Kidney (tissue), 14 donors: ENCODE results near the gene LPXN. TPM values are rescaled to one million over a fixed set of nuclear protein-coding genes. Genes with fewer than 3 reads are reported as not detected.

ENCODE experiments used
- DNase-seq, 5 donors: peaks; one replicate each; pipeline ENCODE4 v3.0.0-alpha.2; 2013 to 2020
- FAIRE-seq: peaks from 2 replicates; lab custom pipeline; 2012; peaks lifted over from hg19 to GRCh38; lab: Jason Lieb, UNC
- H3K27ac ChIP-seq, 2 donors: one replicate each; pipeline ENCODE4 v1.7.0; 2013; ENCODE audit warnings: low read depth in 2 of 2, low read length in 2 of 2, inconsistent platforms in 1 of 2
- H3K27me3 ChIP-seq: one replicate; pipeline ENCODE4 v1.7.1; 2013; ENCODE audit warnings: low read length, inconsistent platforms; ENCODE audit not compliant: control insufficient read depth, insufficient read depth
- H3K36me3 ChIP-seq, 3 donors: one replicate each; pipeline versions ENCODE4 v1.7.0 to v1.7.1; 2013; ENCODE audit warnings: low read length in 3 of 3, control low read depth in 1 of 3, inconsistent platforms in 1 of 3; ENCODE audit not compliant: insufficient read depth in 3 of 3, control insufficient read depth in 2 of 3
- H3K4me1 ChIP-seq, 3 donors: one replicate each; pipeline versions ENCODE4 v1.7.0 to v1.7.1; 2013; ENCODE audit warnings: low read length in 3 of 3, inconsistent platforms in 1 of 3, low read depth in 1 of 3; ENCODE audit not compliant: control insufficient read depth in 2 of 3, insufficient read depth in 2 of 3
- H3K4me3 ChIP-seq, 3 donors: one replicate each; pipeline versions ENCODE4 v1.7.0 to v1.8.1; 2013; ENCODE audit warnings: low read length in 3 of 3, control low read depth in 1 of 3, inconsistent platforms in 1 of 3
- H3K9ac ChIP-seq, 3 donors: one replicate each; pipeline versions ENCODE4 v1.7.0 to v1.7.1; 2013; ENCODE audit warnings: low read length in 3 of 3, control low read depth in 1 of 3, inconsistent platforms in 1 of 3
- H3K9me3 ChIP-seq, 3 donors: one replicate each; pipeline versions ENCODE4 v1.7.0 to v1.7.1; 2013; ENCODE audit warnings: low read length in 3 of 3, control low read depth in 1 of 3, inconsistent platforms in 1 of 3; ENCODE audit not compliant: control insufficient read depth in 2 of 3, insufficient read depth in 1 of 3
- intact Hi-C: fragments of 100-400 bp; cut with DNase I; formaldehyde crosslinking; loops from one replicate; pipeline ENCODE4 v1.11.1; 2022
- polyA plus RNA-seq: library from polyadenylated mRNA; stranded (reverse); fragments of 350-450 nt; fragmentation: Illumina TruSeq; extraction: RNeasy Lipid Tissue Mini Kit (QIAGEN cat#74804); gene quantifications from one replicate; pipeline ENCODE4 v1.2.3, GENCODE V29; 2014; ENCODE audit warnings: low read depth, low replicate concordance; ENCODE audit not compliant: insufficient read depth
- total RNA-seq: library from RNA; stranded (reverse); fragmentation: NEBNext Ultra II Directional; extraction: Animal tissue kit (Norgen Biotek cat#: 25700); gene quantifications from one replicate; pipeline ENCODE4 v1.2.1, GENCODE V29; 2021
- TF ChIP-seq, protein P1 (sequence below): IDR thresholded peaks from 3 replicates; pipeline ENCODE4 v1.5.1; 2012; ENCODE audit warnings: mild to moderate bottlenecking, moderate library complexity, borderline replicate concordance; ENCODE audit not compliant: insufficient read depth; ENCODE audit errors: extremely low read depth
- donor health status: control.
- donor health status: control.
- donor health status: control.
- donor health status: control.
- donor health status: control.
- donor health status: DM: yes; HTN: yes; CAD: no.
- donor health status: Normal renal cell carcinoma (clear cell type).

LPXN gene
- total and polyA plus RNA-seq, 2 donors from 2014 or later, result 8.0 to 16.8 TPM

- no peaks in the 10 kb centered on the region for H3K9me3 ChIP-seq
- FAIRE-seq, result no peak
- intact Hi-C loops, result no loop called here
- TF ChIP-seq, protein P1, sequence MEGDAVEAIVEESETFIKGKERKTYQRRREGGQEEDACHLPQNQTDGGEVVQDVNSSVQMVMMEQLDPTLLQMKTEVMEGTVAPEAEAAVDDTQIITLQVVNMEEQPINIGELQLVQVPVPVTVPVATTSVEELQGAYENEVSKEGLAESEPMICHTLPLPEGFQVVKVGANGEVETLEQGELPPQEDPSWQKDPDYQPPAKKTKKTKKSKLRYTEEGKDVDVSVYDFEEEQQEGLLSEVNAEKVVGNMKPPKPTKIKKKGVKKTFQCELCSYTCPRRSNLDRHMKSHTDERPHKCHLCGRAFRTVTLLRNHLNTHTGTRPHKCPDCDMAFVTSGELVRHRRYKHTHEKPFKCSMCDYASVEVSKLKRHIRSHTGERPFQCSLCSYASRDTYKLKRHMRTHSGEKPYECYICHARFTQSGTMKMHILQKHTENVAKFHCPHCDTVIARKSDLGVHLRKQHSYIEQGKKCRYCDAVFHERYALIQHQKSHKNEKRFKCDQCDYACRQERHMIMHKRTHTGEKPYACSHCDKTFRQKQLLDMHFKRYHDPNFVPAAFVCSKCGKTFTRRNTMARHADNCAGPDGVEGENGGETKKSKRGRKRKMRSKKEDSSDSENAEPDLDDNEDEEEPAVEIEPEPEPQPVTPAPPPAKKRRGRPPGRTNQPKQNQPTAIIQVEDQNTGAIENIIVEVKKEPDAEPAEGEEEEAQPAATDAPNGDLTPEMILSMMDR, result no peak
- H3K9ac ChIP-seq, result no peak overlapping the region
- H3K27ac ChIP-seq, result no peak overlapping the region
- H3K4me3 ChIP-seq, result no peak overlapping the region
- no peaks in the 10 kb centered on the region for H3K27me3 ChIP-seq
- DNase-seq, result no peak
- no peaks in the 10 kb centered on the region for H3K4me1 ChIP-seq
- H3K36me3 ChIP-seq, result no peaks in the 10 kb centered on the region
These were observed 65.9 kb downstream of the LPXN start for GRCh38 chr11:58509748-58510147.

DNA sequence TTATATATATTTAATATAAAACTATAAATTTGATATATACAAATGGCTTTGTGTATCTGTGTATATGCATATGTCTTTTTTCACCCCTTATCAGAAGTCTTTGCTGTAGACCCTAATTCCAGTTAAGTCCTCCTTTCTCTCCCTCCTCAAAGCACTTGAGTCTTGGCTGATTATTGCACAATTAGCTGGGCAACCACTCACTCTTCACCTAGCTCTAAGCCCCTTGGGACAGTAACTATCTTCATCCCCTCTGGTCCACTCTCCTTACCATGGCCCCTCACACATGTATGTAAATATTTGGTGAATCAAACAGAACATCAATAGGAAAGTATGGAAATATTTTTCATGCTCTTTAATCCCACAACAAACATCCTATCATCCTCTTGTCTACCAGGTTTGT lies 66.8 kb downstream of the LPXN start:
- Histone ChIP-seq H3K27me3 (no peaks in the 10 kb centered on the region), H3K4me3 (no peak overlapping the region), H3K9me3 (no peaks in the 10 kb centered on the region), H3K27ac (no peak overlapping the region), H3K9ac (no peak overlapping the region), H3K4me1 (no peaks in the 10 kb centered on the region), H3K36me3 (no peaks in the 10 kb centered on the region)
- TF ChIP-seq, protein P1, result no peak
- intact Hi-C loops, result no loop called here
- FAIRE-seq, result no peak
- DNase-seq, result no peak

DNA sequence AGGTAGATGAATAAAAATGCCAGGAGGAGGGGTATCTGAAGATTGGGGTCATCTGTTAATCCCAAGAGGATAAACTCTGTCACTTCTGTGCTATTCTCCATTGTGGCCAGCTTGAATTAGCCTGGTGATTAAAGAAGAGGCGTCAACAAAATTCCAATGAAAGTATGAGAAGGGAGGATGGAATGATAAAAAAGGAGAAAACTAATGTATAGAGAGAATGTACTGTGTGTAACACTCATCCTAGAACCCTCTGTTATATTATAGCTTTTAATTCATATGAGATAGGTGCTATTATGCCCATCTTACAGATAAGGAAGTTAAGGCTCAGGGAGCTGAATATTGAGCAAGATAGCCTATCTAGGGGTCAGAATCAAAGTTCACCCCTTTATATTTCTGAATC lies 67.7 kb downstream of the LPXN start, which contains the start of gene OR5B21:
OR5B21 (minus strand) TSS at position 101 of the 400 bp plus-strand sequence; CDS start at position 101, 0 bp downstream.
- no peaks in the 10 kb centered on the region for H3K36me3 ChIP-seq
- DNase-seq (no peak), FAIRE-seq (no peak)
- no peaks in the 10 kb centered on the region for H3K4me1 ChIP-seq
- H3K9me3 ChIP-seq, result no peaks in the 10 kb centered on the region
- intact Hi-C loops, result no loop called here
- H3K4me3 ChIP-seq, result no peak within 1 kb of the TSS
- TF ChIP-seq, protein P1, result no peak
- H3K27me3 ChIP-seq, result no peaks in the 10 kb centered on the region
- no peak within 1 kb of the TSS for H3K27ac ChIP-seq
- no peak within 1 kb of the TSS for H3K9ac ChIP-seq

GRCh38 chr11:58507355-58507754 lies 68.3 kb downstream of the LPXN start:
- FAIRE-seq (no peak), DNase-seq (no peak)
- no peak overlapping the region for H3K27ac ChIP-seq
- TF ChIP-seq, protein P1, result no peak
- no peaks in the 10 kb centered on the region for H3K27me3 ChIP-seq
- H3K9ac ChIP-seq, result no peak overlapping the region
- no peaks in the 10 kb centered on the region for H3K36me3 ChIP-seq
- H3K4me3 ChIP-seq, result no peak overlapping the region
- intact Hi-C loops, result no loop called here
- no peaks in the 10 kb centered on the region for H3K9me3 ChIP-seq
- H3K4me1 ChIP-seq, result no peaks in the 10 kb centered on the region
